ENCODE results near the gene EPB41L4A.
"Not testable (repeated sequence)": the region's sequence is repeated elsewhere in the genome, so short reads cannot be mapped to it uniquely, and the experiment has no call there.

EPB41L4A gene

DNA sequence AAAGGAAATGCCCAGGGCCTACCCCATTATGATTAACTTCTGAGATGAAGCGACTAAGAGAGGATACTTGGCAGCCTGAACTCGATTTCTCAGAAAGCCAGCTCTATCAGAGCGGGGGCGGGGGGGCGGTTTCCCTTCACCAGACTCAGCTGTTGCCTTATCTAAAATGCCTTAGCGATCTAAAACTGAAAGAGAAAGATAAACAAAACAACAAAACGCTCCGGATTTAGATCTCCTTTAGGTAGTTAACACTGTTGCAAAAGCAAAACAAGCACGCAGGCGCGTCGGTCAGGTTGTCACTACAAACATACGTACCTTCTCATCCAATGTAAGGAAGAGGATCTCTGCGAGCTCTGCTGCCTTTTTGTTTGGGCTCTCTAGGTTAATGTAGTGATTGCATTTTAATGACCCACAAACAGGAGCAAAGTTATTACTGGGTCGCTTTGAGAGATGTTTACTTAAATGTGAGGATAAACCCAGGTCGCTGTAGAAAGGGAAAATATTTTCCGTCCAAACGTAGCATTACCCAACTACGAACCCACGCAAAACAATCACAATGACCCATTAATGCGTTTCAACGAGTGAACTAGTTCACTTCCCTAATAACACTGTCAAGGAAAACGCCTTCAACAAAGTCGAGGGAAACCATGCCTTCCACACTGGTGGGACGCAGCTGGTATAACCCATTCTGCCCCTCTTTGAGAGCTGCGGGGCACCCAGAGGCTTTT, 982 bp downstream of the EPB41L4A start:
- peak in 1 of 2 donors; percentile 21 for DNase-seq (ENCODE audit: low spot score in 2 of 2)
- ATAC-seq (replicated peaks; ENCODE audit: extremely low read depth, poor library complexity, severe bottlenecking), result peak; percentile 74
- H3K27me3 Mint-ChIP-seq, result peaks cover 51% of the 10 kb centered on the region
- H3K27ac Mint-ChIP-seq (ENCODE audit: low read depth), result peak overlapping the region; percentile 62
- H3K4me3 Mint-ChIP-seq, result peak overlapping the region; percentile 80
- H3K4me1 Mint-ChIP-seq, result peaks cover 15% of the 10 kb centered on the region
- no peaks in the 10 kb centered on the region for H3K36me3 Mint-ChIP-seq (ENCODE audit: insufficient read depth)
- H3K9me3 Mint-ChIP-seq, result no peaks in the 10 kb centered on the region

DNA sequence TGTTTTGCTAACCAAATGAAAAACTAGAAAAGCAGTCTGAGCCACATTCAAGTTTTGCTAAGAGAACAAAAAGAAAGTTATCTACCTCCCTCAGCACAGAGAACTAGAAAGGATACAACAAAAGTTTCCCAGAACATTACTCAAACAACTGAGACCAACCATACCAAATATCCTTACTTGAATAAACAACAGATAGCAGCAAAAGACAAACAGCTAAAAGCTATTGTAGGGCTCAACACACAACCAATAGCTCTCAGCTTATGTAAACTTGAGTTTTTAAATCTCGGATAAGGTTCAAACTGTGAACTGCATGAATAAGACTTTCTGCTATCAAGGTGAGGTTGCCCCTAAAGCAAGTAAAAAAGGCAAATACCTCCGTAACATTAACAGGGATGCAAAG, 3.5 kb downstream of the EPB41L4A start:
- Mint-ChIP-seq H3K27me3 (peaks cover 53% of the 10 kb centered on the region), H3K9me3 (no peaks in the 10 kb centered on the region), H3K4me1 (peaks cover 9% of the 10 kb centered on the region), H3K36me3 (ENCODE audit: insufficient read depth) (no peaks in the 10 kb centered on the region), H3K27ac (ENCODE audit: low read depth) (no peak overlapping the region), H3K4me3 (no peak overlapping the region)
- no peak for ATAC-seq (replicated peaks; ENCODE audit: extremely low read depth, poor library complexity, severe bottlenecking)
- DNase-seq (ENCODE audit: low spot score in 2 of 2), result no peak

DNA sequence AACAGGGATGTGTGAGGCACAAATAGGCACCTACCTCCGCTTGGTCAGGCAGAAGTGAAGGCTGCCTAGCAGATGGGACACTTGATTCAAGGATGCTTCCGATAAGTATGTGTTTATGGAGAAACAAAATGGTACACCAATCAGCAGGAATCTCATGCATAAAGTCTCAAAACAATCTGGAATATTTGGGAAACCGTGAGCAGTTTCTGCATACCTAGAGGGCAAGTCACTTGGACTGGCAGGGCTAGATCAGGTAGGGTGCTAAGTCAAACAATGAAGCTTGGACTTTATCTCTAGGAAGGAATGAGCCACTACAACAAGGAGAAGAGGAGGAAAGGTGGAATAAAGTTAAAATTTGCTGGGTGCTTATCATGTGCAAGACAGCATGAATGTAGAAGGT, 5.5 kb downstream of the EPB41L4A start:
- Mint-ChIP-seq H3K27me3 (peaks cover 73% of the 10 kb centered on the region), H3K27ac (ENCODE audit: low read depth) (no peak overlapping the region)
- no peak for DNase-seq (ENCODE audit: low spot score in 2 of 2)

DNA sequence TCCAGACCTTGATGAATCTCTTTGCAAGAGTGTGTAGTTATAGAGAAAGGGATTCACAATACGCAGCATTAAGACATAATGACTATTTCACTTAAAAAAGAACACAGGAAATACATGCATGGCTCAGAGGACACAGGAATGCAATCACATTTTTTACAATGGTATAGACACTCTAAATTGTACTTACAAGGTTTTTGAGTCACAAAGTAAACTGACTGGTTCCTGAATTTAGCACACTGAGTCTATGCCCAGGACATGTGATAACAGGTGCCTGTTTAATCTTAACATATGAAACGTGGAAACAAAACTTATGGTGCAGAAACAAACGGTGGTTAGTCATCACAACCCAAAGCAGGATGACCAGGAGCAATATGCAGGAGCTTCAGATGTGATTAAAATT, 6.7 kb downstream of the EPB41L4A start:
- no peaks in the 10 kb centered on the region for H3K4me1 Mint-ChIP-seq
- no peak overlapping the region for H3K4me3 Mint-ChIP-seq
- no peaks in the 10 kb centered on the region for H3K9me3 Mint-ChIP-seq
- no peak overlapping the region for H3K27ac Mint-ChIP-seq (ENCODE audit: low read depth)
- DNase-seq (ENCODE audit: low spot score in 2 of 2), result no peak
- peaks cover 67% of the 10 kb centered on the region for H3K27me3 Mint-ChIP-seq
- H3K36me3 Mint-ChIP-seq (ENCODE audit: insufficient read depth), result no peaks in the 10 kb centered on the region
- no peak for ATAC-seq (replicated peaks; ENCODE audit: extremely low read depth, poor library complexity, severe bottlenecking)

More for the DNA sequence above, 5.5 kb downstream of the EPB41L4A start:
- Mint-ChIP-seq H3K36me3 (ENCODE audit: insufficient read depth) (no peaks in the 10 kb centered on the region), H3K4me1 (peaks cover 9% of the 10 kb centered on the region), H3K4me3 (no peak overlapping the region), H3K9me3 (no peaks in the 10 kb centered on the region)
- no peak for ATAC-seq (replicated peaks; ENCODE audit: extremely low read depth, poor library complexity, severe bottlenecking)

GRCh38 chr5:112411903-112412302, 7.2 kb downstream of the EPB41L4A start:
- H3K4me3 Mint-ChIP-seq, result no peak overlapping the region
- DNase-seq (ENCODE audit: low spot score in 2 of 2), result no peak
- H3K27ac Mint-ChIP-seq (ENCODE audit: low read depth), result no peak overlapping the region
- H3K9me3 Mint-ChIP-seq, result no peaks in the 10 kb centered on the region
- H3K36me3 Mint-ChIP-seq (ENCODE audit: insufficient read depth), result no peaks in the 10 kb centered on the region
- no peaks in the 10 kb centered on the region for H3K4me1 Mint-ChIP-seq
- peaks cover 69% of the 10 kb centered on the region for H3K27me3 Mint-ChIP-seq
- ATAC-seq (replicated peaks; ENCODE audit: extremely low read depth, poor library complexity, severe bottlenecking), result no peak

- Mint-ChIP-seq H3K4me1 (no peaks in the 10 kb centered on the region), H3K27ac (ENCODE audit: low read depth) (no peak overlapping the region), H3K27me3 (peaks cover 77% of the 10 kb centered on the region), H3K36me3 (ENCODE audit: insufficient read depth) (no peaks in the 10 kb centered on the region), H3K9me3 (no peaks in the 10 kb centered on the region), H3K4me3 (no peak overlapping the region)
- DNase-seq (ENCODE audit: low spot score in 2 of 2) (no peak), ATAC-seq (replicated peaks; ENCODE audit: extremely low read depth, poor library complexity, severe bottlenecking) (no peak)
Observed at GRCh38 chr5:112407666-112408065, 11.4 kb downstream of the EPB41L4A start.

DNA sequence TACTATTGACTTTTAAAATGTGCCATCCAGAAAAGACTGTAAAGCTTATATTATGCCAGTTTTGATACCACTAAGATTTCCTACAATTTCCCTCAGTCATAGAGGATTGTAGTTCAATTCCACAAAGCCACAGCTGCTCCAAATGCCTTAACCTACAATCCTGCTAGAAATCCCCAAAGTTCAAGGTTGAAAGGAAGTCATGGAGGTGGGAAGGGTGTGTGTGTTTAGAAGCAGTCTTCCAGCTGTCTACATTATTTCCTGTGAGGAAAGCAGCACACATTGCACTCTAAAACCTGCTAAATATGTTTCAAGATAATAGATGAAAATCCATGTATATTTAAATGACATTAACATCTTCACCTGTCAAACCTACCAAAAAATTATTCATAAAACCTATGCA, 11.8 kb downstream of the EPB41L4A start:
- Mint-ChIP-seq H3K4me3 (no peak overlapping the region), H3K9me3 (no peaks in the 10 kb centered on the region), H3K27me3 (peaks cover 73% of the 10 kb centered on the region), H3K36me3 (ENCODE audit: insufficient read depth) (no peaks in the 10 kb centered on the region), H3K4me1 (no peaks in the 10 kb centered on the region), H3K27ac (ENCODE audit: low read depth) (no peak overlapping the region)
- DNase-seq (ENCODE audit: low spot score in 2 of 2) (no peak), ATAC-seq (replicated peaks; ENCODE audit: extremely low read depth, poor library complexity, severe bottlenecking) (no peak)

DNA sequence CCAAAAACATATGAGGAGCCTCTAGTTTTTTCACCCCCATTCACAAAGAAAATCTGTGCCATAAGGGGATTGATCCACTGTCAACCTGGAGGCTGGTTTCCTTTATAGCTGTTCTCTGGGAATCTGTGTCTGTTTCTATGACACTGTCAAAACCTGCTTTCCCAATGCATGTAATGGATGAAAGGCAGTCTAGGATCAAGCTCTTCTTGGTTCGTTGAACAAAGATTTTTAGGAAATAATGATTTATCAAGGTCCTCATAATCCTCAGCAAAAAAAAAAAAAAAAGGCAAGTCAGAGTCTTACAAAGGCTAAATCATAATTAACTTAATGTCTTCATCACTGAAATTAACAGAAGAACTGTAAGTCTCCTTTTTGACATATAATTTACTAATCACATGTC, 16.0 kb downstream of the EPB41L4A start:
- Mint-ChIP-seq H3K36me3 (ENCODE audit: insufficient read depth) (no peaks in the 10 kb centered on the region), H3K4me1 (no peaks in the 10 kb centered on the region), H3K9me3 (no peaks in the 10 kb centered on the region), H3K27me3 (peaks cover 46% of the 10 kb centered on the region), H3K27ac (ENCODE audit: low read depth) (no peak overlapping the region), H3K4me3 (no peak overlapping the region)
- no peak for ATAC-seq (replicated peaks; ENCODE audit: extremely low read depth, poor library complexity, severe bottlenecking)
- DNase-seq (ENCODE audit: low spot score in 2 of 2), result no peak

- Mint-ChIP-seq H3K9me3 (no peaks in the 10 kb centered on the region), H3K27me3 (peaks cover 36% of the 10 kb centered on the region), H3K36me3 (ENCODE audit: insufficient read depth) (no peaks in the 10 kb centered on the region), H3K4me3 (no peak overlapping the region), H3K4me1 (no peaks in the 10 kb centered on the region), H3K27ac (ENCODE audit: low read depth) (no peak overlapping the region)
- ATAC-seq (replicated peaks; ENCODE audit: extremely low read depth, poor library complexity, severe bottlenecking) (no peak), DNase-seq (ENCODE audit: low spot score in 2 of 2) (no peak)
Observed at GRCh38 chr5:112401924-112402323, 17.2 kb downstream of the EPB41L4A start.

DNA sequence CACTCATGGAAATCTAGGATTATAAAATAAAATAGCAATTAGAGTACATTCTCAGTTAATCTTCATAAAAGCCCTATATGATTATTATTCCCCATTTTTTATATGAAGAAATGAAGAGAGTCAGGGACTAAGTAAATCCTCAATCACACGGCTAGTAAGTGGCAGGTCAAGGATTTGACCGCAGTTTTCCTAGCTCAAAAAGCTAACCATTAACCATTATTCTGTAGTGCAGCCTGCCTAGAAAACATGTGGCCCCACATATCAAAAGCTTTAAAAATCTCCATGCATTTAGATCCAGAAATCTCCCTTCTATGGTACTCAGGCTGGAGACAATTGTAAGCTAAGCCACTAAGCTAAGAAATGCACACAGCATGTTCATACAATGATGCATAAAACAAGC, 21.4 kb downstream of the EPB41L4A start:
- DNase-seq (ENCODE audit: low spot score in 2 of 2) (no peak), ATAC-seq (replicated peaks; ENCODE audit: extremely low read depth, poor library complexity, severe bottlenecking) (no peak)
- Mint-ChIP-seq H3K27ac (ENCODE audit: low read depth) (no peak overlapping the region), H3K27me3 (peaks cover 16% of the 10 kb centered on the region), H3K9me3 (no peaks in the 10 kb centered on the region), H3K4me1 (no peaks in the 10 kb centered on the region), H3K36me3 (ENCODE audit: insufficient read depth) (no peaks in the 10 kb centered on the region), H3K4me3 (no peak overlapping the region)

- H3K4me3 Mint-ChIP-seq, result no peak overlapping the region
- no peaks in the 10 kb centered on the region for H3K4me1 Mint-ChIP-seq
- H3K27ac Mint-ChIP-seq (ENCODE audit: low read depth), result no peak overlapping the region
- no peak for ATAC-seq (replicated peaks; ENCODE audit: extremely low read depth, poor library complexity, severe bottlenecking)
- H3K9me3 Mint-ChIP-seq, result no peaks in the 10 kb centered on the region
- H3K27me3 Mint-ChIP-seq, result peaks cover 18% of the 10 kb centered on the region
- no peaks in the 10 kb centered on the region for H3K36me3 Mint-ChIP-seq (ENCODE audit: insufficient read depth)
- DNase-seq (ENCODE audit: low spot score in 2 of 2), result no peak
Observed at GRCh38 chr5:112396430-112396829, 22.6 kb downstream of the EPB41L4A start.

GRCh38 chr5:112395299-112395698, 23.8 kb downstream of the EPB41L4A start:
- H3K4me1 Mint-ChIP-seq; H3K4me3 Mint-ChIP-seq; H3K27ac Mint-ChIP-seq (ENCODE audit: low read depth); ATAC-seq (replicated peaks; ENCODE audit: extremely low read depth, poor library complexity, severe bottlenecking); DNase-seq (ENCODE audit: low spot score in 2 of 2); H3K9me3 Mint-ChIP-seq; H3K36me3 Mint-ChIP-seq (ENCODE audit: insufficient read depth): not testable (repeated sequence)
- H3K27me3 Mint-ChIP-seq, result peaks cover 18% of the 10 kb centered on the region

GRCh38 chr5:112390327-112390726, 28.8 kb downstream of the EPB41L4A start:
- Mint-ChIP-seq H3K4me3 (no peak overlapping the region), H3K4me1 (no peaks in the 10 kb centered on the region), H3K9me3 (no peaks in the 10 kb centered on the region), H3K27ac (ENCODE audit: low read depth) (no peak overlapping the region), H3K36me3 (ENCODE audit: insufficient read depth) (no peaks in the 10 kb centered on the region), H3K27me3 (peaks cover 18% of the 10 kb centered on the region)
- no peak for DNase-seq (ENCODE audit: low spot score in 2 of 2)
- ATAC-seq (replicated peaks; ENCODE audit: extremely low read depth, poor library complexity, severe bottlenecking), result no peak

All from central memory CD8-positive, alpha-beta T cell (primary cell).